ENCODE data around the gene PRDM8.
A peak's percentile ranks its signal among the peaks of the same experiment; 100 is the strongest.

PRDM8 gene

DNA sequence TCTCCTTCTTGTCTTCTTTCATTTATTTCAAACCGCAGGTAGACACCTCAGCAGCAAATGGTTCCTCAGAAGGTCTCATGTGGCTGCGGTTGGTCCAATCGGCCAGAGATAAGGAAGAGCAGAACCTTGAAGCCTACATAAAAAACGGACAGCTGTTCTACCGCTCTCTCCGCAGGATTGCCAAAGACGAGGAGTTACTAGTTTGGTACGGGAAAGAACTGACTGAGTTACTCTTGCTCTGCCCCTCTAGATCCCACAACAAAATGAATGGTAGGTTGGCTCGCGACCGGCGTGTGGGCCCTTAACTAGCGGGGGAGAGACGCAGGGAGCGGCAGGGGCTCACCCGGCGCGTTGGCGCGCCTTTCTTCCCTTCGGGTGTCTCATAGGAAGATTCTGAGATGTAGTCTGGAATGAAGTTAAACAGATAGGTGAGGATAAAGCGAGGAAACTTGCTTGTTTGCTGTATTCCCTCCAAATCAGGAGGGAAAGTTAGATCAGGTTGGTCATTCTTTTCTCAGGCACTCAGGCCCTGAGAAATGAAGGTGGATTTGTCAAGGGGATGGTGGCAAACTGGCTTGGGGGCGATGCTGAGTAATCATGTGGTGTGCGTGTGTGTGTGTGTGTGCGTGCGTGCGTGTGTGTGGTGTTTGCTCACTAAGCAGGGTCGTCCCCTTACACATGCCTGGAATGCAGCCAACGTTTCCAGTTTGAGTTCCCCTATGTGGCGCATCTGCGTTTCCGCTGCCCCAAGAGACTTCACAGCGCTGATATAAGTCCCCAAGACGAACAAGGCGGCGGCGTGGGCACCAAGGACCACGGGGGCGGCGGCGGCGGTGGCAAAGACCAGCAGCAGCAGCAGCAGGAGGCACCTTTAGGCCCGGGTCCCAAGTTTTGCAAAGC lies 4.2 kb downstream of the PRDM8 start:
- DNase-seq (ENCODE audit: low read depth in 2 of 2), result peak; percentile 58 to 67

DNA sequence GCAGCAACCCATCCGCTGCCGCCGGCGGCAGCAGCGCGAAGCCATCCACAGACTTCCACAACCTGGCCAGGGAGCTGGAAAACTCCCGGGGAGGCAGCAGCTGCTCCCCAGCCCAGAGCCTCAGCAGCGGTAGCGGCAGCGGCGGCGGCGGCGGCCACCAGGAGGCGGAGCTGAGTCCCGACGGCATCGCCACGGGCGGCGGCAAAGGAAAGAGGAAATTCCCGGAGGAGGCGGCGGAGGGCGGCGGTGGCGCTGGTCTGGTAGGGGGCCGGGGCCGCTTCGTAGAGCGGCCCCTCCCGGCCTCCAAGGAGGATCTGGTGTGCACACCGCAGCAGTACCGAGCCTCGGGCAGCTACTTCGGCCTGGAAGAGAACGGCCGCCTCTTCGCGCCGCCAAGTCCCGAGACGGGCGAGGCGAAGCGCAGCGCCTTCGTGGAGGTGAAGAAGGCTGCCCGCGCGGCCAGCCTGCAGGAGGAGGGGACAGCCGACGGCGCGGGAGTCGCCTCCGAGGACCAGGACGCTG lies 4.9 kb downstream of the PRDM8 start:
- peak; percentile 66 to 68 for DNase-seq (ENCODE audit: low read depth in 2 of 2)

DNA sequence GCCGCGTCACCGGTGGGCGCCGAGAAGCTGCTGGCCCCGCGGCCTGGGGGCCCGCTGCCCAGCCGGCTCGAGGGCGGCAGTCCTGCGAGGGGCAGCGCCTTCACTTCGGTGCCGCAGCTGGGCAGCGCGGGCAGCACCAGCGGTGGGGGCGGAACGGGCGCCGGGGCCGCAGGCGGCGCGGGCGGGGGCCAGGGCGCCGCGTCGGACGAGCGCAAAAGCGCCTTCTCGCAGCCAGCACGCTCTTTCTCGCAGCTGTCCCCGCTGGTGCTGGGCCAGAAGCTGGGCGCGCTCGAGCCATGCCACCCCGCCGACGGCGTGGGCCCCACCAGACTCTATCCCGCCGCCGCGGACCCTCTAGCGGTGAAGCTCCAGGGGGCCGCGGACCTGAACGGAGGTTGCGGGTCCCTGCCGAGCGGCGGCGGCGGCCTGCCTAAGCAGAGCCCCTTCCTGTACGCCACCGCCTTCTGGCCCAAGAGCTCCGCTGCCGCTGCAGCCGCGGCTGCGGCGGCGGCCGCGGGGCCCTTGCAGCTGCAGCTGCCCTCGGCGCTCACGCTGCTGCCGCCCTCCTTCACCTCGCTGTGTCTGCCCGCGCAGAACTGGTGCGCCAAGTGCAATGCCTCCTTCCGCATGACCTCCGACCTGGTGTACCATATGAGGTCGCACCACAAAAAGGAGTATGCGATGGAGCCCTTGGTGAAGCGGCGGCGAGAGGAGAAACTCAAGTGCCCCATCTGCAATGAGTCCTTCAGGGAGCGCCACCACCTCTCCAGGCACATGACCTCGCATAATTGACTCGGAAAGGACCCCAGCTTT lies 5.6 kb downstream of the PRDM8 start:
- no peak for DNase-seq (ENCODE audit: low read depth in 2 of 2)

DNA sequence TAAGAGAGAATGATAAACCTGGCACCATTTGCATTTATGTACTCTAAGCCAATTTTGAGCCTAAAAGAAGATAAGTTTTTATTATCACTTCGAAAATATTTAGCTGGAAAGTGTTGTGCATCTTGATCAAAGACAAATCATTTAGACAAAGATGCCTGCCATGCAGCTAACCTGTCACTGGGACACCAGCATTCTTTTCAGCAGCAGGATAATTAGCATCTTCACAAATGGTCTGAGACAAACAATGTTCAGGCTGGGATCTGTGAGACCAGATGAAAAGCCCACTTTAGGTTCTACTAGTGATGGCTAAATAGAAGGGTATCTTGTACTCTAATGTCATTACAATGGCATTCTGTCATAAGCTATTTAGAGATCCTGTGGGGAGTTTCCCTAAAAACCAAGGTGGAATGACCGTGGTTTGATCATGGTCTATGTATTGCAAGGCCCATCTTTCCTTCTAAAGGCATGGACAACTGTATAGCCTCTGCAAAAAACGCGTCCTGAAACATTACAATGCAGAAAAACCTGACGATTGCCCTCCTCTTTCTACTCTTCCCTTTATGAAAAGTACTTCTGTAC lies 7.2 kb downstream of the PRDM8 start:
- no peak for DNase-seq (ENCODE audit: low read depth in 2 of 2)

DNA sequence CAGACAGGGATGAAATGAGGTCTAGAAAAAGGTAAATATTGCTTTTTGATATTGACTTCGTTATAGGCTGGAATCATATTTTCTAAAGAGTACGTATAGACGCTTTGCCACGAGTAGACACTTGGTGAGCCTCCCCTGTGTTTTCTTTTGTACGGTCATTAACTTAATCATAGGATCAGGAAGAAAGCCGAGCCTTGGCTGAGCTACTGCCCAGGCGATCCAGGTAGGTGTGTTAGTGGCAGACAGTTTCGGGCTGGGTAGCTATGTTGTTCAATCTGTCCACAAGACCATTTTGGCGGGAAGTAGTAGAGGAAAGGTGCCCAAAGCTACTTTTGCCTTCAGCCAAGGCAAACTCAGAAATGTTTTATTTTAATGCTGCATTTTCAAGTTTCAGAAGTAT lies 8.8 kb downstream of the PRDM8 start:
- no peak for DNase-seq (ENCODE audit: low read depth in 2 of 2)

DNA sequence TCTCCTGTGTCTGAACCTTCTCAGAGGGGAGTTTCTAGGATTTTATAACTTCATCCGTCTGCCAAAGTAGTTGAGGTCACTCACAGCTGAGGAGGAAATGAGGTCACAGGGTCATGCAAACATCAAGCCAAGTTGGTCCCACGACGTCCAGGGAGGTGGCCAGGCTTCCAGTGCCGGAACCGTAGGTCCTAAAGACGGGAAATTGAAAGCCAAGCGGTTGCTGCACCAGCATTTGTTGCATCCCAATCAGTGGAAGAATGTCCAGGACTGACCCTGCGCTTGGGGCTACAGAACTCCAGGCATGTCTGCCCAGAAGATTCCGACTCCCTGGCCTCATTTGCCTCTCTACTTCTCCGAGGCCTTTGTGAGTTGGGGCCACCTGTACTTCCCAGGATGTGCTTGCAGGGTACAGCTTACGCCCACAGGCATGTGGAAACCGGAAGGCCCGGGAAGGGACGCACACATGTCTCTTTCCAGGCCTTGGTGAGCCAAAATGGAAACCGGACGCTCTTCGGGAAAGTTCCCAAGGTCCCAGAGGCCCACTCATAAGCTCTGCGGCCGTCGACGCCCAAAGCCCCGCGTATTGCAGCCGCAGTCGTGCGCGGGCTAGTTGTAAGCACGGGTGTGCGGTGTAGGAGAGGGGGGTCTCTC lies 9.3 kb downstream of the PRDM8 start:
- no peak for DNase-seq (ENCODE audit: low read depth in 2 of 2)

DNA sequence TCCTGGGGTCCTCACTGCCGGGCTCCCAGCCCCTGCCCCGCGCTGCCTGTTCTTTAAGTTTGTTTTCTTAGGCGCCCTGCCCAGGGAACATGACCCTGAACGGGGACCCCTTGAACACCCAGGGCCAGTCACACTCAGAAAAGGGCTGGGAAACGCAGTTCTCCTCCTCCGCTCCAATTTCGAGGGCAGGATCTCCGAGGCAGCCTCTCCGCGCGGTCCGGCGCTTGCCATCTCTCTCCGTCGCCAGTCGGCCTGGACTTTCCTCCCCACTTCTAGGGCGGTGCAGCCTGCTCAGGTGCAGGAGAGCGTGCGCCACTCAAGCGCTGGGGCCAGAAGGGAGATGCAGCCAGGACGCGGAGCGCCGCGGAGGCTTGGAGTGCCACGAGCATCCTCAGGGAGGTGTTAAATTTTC lies 9.9 kb downstream of the PRDM8 start:
- DNase-seq (ENCODE audit: low read depth in 2 of 2), result no peak

DNA sequence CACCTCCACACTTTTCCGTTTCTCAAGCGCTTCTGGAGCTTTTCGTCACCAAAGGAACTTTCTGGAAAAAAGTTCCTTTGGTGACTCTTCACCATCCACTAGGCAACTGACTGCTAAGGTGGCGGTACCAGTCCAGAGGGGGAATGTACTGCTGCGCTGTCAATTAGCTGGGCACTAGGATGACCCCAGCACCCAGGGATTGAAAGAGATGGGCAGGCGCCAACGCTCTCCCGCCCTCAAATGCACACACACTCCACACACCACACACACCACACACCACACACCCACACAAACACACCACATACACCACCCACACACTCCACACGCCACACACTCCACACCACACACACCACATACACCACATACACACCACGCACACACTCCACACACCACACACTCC lies 10.4 kb downstream of the PRDM8 start:
- no peak for DNase-seq (ENCODE audit: low read depth in 2 of 2)

DNA sequence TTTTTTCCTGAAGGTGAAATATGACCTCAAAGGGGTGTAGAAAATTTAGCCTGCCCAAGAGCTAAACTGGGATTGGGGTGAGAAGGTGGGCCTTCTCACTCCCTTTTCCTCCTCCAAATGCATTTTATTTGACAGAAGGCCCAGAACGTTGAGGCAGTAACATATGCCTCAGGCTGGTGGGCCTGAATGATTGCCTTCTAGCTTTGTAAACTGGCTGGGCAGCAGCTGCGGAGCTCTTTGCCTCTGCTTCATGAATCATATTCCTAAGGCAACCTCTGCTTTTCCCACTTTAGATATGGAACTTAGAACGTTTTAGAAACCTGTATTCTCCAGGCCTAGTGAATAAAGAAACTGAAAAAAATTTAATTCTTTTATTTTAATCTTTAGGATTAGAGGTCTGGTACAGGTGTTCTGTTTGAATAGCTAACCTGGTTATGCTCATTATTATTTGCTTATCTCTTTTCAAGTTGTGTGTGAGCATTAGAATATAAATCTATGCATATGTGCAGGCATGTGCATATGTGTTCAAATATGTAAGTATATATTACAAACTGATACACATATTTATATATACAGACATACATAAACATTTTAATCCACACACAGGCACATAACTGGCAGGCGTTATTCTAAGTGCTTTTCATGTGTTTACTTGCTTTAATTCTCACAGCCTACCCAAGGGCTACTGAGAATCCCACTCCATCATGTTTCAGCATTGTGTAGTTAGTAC lies 11.5 kb downstream of the PRDM8 start:
- DNase-seq (ENCODE audit: low read depth in 2 of 2), result no peak

DNA sequence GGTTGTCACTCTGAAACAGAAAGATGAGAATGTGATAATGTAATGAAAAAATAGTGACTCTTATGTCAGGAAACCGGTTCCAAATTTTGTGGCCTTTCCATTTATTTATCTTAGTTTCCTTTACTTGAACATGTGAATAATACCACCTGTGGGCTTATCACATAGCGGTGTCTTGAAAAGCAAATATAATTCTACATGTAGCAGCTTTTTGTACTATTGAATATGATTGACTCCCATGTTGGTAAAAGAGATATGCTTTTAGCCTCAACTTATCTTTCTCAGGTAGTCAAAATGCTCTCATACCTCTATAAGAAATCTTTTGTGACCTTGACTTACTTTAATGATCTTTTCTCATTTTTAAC lies 12.0 kb downstream of the PRDM8 start:
- no peak for DNase-seq (ENCODE audit: low read depth in 2 of 2)

DNA sequence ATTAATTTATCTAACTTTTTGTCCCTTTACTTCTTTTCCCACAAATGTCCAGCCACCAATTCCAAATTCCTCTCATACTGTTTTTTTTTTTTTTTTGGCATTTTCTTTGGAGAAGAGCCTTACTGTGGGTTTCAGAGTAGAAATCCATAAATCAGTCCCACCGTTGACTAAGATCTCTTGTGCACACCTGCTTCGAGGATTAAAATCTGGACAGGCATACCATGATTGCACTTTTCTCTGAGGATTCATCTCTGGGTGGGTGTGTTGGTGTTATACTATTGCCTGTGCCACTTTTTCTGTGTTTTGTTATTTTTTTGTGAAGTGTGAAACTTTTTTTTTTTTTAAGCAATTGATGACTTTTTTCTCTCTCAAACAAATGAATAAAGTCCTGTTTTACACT lies 13.2 kb downstream of the PRDM8 start:
- no peak for DNase-seq (ENCODE audit: low read depth in 2 of 2)

DNA sequence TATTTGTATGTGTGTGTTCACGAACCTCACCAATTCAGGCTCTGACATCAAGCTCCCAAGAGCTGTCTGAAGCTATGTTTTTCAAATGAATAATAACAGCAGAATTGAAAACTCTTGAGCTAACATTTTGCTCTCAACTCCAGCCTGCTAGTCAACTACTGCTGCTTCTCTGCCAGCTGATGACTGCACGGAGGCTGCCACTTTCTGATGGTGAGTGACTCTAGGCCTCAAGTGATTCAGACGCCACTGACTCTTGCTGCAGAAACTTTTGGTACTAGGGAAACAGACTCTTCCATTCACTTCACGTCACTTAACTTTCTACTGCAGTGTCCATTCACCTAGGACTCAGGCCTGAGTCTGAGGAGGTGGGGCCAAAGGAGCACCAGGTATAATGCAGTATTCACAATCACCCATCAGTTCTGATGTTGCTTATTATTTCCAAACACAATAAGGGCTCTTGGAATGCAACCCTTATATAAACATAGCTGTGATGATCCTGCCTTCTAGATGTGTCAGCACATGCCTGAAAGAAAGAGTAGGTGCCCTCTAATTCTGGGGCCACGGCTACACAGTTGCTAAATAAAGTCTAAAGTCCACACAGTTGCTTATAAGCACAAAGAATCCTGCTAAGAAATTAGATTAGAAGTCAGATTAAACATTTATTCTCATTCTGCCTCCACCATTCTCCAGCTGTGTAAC lies 16.0 kb downstream of the PRDM8 start:
- no peak for DNase-seq (ENCODE audit: low read depth in 2 of 2)

DNA sequence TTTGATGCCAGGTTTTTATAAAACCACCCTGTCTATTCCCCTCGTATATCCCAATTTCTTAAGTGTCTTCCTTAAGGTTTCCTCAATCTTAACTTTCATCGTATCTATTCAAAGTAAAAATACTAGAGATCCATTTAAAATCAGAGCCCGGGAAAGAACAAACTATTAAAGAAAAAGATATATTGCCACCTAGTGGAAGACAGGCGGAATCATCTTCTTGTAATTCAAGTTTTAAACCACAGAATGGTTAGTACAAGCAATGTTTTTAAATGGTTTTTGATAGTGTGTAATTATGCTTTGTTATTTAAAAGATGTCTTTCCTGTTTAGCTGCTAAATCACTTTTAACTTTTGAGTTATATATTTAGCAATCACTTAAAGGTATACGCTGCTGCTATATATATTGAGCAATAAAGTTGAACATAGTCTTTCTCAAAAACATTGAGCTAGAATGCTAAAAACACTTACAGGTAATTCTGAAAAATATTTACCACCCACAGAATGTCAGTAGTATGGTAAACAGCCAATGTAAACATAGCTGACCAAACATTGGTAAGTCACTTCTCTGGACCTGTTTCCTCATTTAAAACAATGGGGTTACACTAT lies 18.2 kb downstream of the PRDM8 start:
- no peak for DNase-seq (ENCODE audit: low read depth in 2 of 2)

DNA sequence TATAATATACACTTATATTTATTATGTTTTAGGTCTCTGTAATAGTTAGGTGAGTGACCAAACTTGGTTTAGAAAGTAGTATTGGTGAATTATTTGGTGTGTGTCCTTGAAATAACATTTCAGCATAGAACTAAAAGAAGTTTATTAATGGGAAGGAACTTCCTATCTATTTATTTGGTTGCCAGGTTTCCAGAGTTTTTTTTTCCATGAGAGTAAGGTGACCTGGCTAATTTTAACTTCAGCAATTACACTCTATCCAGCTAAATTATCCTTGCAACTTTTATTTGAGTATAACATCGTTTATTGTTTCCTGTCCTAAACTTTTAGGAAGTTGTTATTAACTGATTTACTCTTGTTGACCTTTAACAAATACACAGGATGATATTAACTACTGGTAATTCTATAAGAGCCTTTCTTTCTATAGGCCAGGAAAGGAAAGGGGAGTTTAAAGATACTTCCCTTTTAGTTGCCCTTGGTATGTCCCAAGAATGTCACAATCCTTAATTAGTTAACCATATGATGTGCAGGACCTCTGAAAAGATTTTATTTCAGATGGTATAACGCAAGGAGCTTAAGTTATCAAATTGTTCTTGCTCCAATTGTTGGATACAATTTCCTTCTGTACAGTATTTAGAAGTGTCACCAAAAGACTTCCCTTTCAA lies 18.9 kb downstream of the PRDM8 start:
- no peak for DNase-seq (ENCODE audit: low read depth in 2 of 2)

DNA sequence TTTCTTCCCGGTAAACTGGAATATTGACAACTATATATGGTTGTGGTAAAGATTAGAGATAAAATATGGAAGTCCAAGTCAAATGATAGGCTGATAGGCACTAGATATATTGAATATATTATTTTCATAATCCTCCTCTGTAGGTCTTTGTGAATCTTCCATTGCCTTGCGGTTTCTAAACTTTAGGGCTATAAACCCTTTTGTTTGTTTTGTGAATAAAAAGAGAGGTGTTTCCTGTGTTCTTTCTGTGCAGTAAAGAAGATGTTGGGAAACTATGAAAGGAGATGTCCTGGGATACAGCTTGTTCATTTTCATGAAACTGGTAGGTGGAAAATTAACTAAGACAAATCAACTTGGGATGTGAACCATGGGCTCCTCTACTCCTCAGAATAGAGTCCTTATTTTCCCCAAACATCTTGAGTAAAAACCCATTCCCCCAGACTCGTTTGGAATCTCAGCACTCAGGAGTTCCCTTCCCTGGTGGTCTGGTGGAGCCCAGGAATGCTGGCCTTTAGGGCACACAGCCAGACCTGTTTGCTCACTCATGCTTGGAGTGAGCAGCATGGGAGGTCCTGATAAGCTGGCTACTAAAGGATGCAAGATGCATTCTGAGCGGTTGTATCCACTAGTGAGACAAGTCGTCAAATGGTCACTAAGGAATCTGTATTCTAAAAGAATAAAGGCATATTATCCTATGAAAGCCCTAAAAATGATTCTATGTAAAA lies 22.2 kb downstream of the PRDM8 start:
- DNase-seq (ENCODE audit: low read depth in 2 of 2), result peak in 1 of 2 experiments; percentile 48

DNA sequence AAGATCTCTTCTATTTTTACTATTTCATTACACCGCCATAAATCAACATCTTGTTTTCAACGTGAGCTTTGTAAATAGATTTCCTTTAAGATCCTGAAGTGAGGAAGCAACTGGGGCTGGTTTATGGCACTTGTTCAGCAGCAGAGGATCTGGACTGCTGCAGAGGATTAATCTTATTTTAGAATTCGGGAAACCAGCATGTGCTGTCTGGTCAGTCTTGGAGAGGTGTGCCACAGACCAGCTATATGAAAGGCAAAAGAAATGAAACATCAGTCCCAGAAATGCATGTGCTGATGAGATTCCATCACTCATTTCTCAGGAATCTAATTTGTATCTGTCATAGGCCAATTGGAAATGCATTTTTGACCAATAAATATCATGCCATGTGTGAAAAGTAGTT lies 23.4 kb downstream of the PRDM8 start:
- no peak for DNase-seq (ENCODE audit: low read depth in 2 of 2)

DNA sequence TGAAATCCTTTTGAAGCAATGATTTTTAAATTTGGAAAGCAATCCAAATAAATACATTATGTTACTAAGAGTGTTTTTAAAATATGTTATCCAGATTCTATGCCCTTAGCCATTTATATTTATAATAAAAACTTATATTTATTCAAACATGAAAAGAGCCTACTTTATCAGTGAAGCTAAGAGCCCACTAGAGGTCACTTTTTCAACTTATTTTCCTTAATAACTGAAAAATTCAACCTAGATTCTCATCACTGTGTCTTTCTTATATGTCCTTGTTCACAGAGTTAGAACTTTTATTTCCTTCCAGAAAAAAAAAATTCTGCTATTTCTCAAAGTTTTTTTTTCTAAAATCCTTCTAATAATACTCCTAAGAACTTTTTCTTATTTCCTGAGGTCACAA lies 23.9 kb downstream of the PRDM8 start:
- DNase-seq (ENCODE audit: low read depth in 2 of 2), result no peak

DNA sequence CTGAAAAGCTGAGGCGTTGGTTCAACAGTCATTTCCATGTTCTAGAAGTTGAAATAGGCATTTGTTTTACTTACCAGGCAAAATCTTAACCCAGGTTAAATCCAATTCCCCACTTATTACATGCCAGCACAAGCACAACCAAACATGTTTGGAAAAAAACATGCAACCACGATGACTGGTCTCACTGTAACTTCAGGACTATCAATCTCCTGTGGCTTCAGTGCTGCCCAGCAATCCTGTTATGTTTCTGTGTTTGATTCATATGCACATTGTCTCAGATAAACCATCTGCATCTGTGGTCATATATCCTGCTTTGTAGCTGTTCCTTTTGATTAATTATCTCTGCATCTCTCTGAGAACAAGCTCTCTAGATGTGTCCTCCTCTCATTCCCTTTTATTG lies 28.3 kb downstream of the PRDM8 start:
- DNase-seq (ENCODE audit: low read depth in 2 of 2), result no peak

DNA sequence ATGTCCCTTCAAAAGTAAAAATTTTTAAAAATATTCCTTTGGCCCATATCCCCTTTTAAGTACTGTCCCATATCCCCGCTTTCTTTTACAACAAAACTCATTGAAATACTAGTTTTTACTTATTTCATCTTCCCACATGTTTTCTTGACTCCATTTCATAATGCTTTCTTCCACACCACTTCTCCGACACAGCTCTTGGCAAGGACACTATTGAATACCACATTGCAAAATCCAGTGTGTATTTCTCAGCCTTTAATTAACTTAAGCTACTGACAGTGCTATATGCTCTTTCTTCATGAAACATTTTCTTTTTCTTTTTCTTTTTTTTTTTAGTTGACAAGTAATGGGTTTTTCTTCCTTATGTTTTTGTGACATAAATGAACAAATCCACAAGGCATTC lies 28.8 kb downstream of the PRDM8 start:
- peak in 1 of 2 experiments; percentile 49 for DNase-seq (ENCODE audit: low read depth in 2 of 2)

Measured in fibroblast of skin of left quadriceps (primary cell).